ENCODE results near the gene SH2D5. TPM values are rescaled to one million over a fixed set of nuclear protein-coding genes. Genes with fewer than 3 reads are reported as not detected.

Gene SH2D5
- polyA plus RNA-seq, 3 donors, result not detected

GRCh38 chr1:20727746-20728316, 4.7 kb downstream of the SH2D5 start:
- H3K4me3 Mint-ChIP-seq, result peak overlapping the region in 1 of 2 donors; percentile 2

More at GRCh38 chr1:20727746-20728316, 4.7 kb downstream of the SH2D5 start:
- Histone ChIP-seq H3K9me3 (replicated peaks in 1 of 2; ENCODE audit: control insufficient read depth in 1 of 2, insufficient read depth in 1 of 2, low read length in 2 of 2) (peaks cover 0 to 11% of the 10 kb centered on the region in 2 donors), H3K36me3 (replicated peaks in 1 of 2; ENCODE audit: control insufficient read depth in 1 of 2, insufficient read depth in 2 of 2, low read length in 2 of 2) (no peaks in the 10 kb centered on the region), H3K79me2 (ENCODE audit: insufficient read depth, low read length) (no peaks in the 10 kb centered on the region), H3K27ac (ENCODE audit: low read depth in 1 of 2, low read length in 2 of 2) (no peak overlapping the region), H2AFZ (ENCODE audit: insufficient read depth, low read depth, low read length, poor library complexity, severe bottlenecking) (no peak overlapping the region), H3K4me1 (ENCODE audit: control insufficient read depth in 1 of 2, insufficient read depth in 2 of 2, low read length in 2 of 2) (peaks cover 11 to 16% of the 10 kb centered on the region in 2 donors), H3K4me3 (replicated peaks in 1 of 3; ENCODE audit: low read depth in 2 of 3, low read length in 3 of 3) (no peak overlapping the region), H3K4me2 (replicated peaks; ENCODE audit: extremely low read depth, low read length, poor library complexity, severe bottlenecking) (no peak overlapping the region), H3K9ac (ENCODE audit: insufficient read depth, low read length, poor library complexity, severe bottlenecking) (no peak overlapping the region), H4K20me1 (ENCODE audit: insufficient read depth, low read length) (no peaks in the 10 kb centered on the region), H3K27me3 (ENCODE audit: control insufficient read depth in 2 of 2, insufficient read depth in 2 of 2, low read length in 2 of 2) (peaks cover 24 to 44% of the 10 kb centered on the region in 2 donors)
- H3K36me3 Mint-ChIP-seq, result peaks cover 0 to 2% of the 10 kb centered on the region in 2 donors
- H3K27ac Mint-ChIP-seq, result no peak overlapping the region
- no peak for DNase-seq
- WGBS (ENCODE audit: insufficient coverage), result 65% methylated on average over 11 of the region's 13 CpGs
- intact Hi-C loops (cut with micrococcal nuclease), result no loop called here
- peaks cover 0 to 18% (median 4%) of the 10 kb centered on the region in 7 donors for H3K9me3 Mint-ChIP-seq
- peaks cover 15% of the 10 kb centered on the region for H3K4me1 Mint-ChIP-seq
- peaks cover 38 to 50% (median 48%) of the 10 kb centered on the region in 3 donors for H3K27me3 Mint-ChIP-seq (ENCODE audit: low read depth in 3 of 3)
- TF ChIP-seq CTCF (IDR thresholded peaks at IDR 0.05), result no peak

All from CD14-positive monocyte (primary cell).